Muscle of leg (tissue), 11 donors: Measurements from ENCODE around the gene SIX3. TPM values are rescaled to one million over a fixed set of nuclear protein-coding genes. Genes with fewer than 3 reads are reported as not detected.

Experiments
- DNase-seq: peaks from one replicate; pipeline ENCODE4 v3.0.0; 2013
- H3K27ac ChIP-seq: one replicate; pipeline ENCODE4 v1.5.1; 2013; ENCODE audit warnings: mild to moderate bottlenecking, low read length, control low read depth
- H3K27me3 ChIP-seq: one replicate; pipeline ENCODE4 v1.6.1; 2013; ENCODE audit warnings: low read length; ENCODE audit not compliant: control insufficient read depth, insufficient read depth
- H3K36me3 ChIP-seq: one replicate; pipeline ENCODE4 v1.6.1; 2013; ENCODE audit warnings: low read length; ENCODE audit not compliant: control insufficient read depth, insufficient read depth
- H3K4me1 ChIP-seq: one replicate; pipeline ENCODE4 v1.6.1; 2013; ENCODE audit warnings: low read length; ENCODE audit not compliant: control insufficient read depth, insufficient read depth
- H3K4me3 ChIP-seq: one replicate; pipeline ENCODE4 v1.5.1; 2013; ENCODE audit warnings: low read length, control low read depth
- H3K9me3 ChIP-seq: replicated peaks from 2 replicates; pipeline ENCODE4 v1.6.1; 2013; ENCODE audit warnings: low read depth, low read length; ENCODE audit not compliant: control insufficient read depth
- WGBS: methylation state at CpG from one replicate; pipeline ENCODE4 v1.1.5; 2013; ENCODE audit warnings: missing lambda C conversion rate; ENCODE audit not compliant: insufficient coverage; 5-methylcytosine and 5-hydroxymethylcytosine counted together
- polyA plus RNA-seq, 8 donors: library from polyadenylated mRNA; unstranded; fragments of 120-200 nt; gene quantifications; one replicate each; pipeline versions ENCODE4 v1.2.1 to v1.2.3, GENCODE V29; 2013; ENCODE audit warnings: inconsistent platforms in 1 of 8, low replicate concordance in 1 of 8; ENCODE audit not compliant: insufficient read length in 8 of 8, insufficient read depth in 1 of 8
- total RNA-seq: library from RNA; stranded (reverse); fragments of 120-200 nt; gene quantifications from one replicate; pipeline ENCODE4 v1.2.4, GENCODE V29; 2013

Gene SIX3
- total and polyA plus RNA-seq, 9 donors: 0.04 to 0.06 TPM; not detected in 7

DNA sequence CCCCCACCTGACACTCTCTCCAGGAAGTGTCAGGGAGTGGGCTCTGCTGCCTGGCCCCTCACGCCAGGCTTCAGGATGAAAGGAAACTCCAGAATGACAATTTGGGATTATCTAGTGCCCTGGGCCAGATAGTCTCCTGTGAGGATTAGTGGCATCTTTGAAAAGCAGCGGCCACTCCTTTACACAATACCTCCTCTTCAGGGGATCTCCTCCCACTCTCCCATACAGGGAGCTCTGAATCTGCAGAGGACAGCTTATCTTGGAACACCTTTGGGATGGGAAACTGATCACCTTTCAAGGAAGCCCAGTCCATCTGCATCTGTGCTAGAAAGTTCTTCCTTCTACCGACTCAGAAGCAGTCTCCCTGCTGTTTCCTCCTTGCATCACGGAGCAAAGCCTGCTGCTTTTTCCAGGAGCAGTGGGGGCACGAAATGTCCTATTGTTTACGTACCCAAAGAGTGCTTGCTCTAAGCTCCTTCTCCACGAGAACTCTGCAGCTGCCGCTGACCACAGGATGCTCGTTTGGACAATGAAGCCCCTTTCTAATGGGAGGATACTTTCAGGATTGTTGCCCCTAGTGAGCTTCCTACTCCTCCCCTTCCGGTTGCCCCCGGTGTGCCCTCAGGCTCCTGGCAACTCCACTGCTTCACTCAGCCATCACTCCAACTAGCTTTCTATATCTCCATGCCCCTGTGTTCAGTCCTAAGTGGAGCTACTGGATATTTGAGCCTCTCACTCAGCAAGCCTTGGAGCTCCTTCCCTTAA lies 31.5 kb downstream of the SIX3 start:
- 23% methylated on average over 6 of the region's 11 CpGs for WGBS
- Histone ChIP-seq H3K4me3 (no peak overlapping the region), H3K27me3 (peaks cover 18% of the 10 kb centered on the region)

GRCh38 chr2:44974064-44974715 lies 32.7 kb downstream of the SIX3 start:
- no peak overlapping the region for H3K27ac ChIP-seq
- peaks cover 18% of the 10 kb centered on the region for H3K27me3 ChIP-seq
- no peak for DNase-seq
- 20% methylated on average over 2 of the region's 6 CpGs for WGBS
- no peak overlapping the region for H3K4me3 ChIP-seq
- no peaks in the 10 kb centered on the region for H3K9me3 ChIP-seq
- H3K36me3 ChIP-seq: no peaks in the 10 kb centered on the region
- H3K4me1 ChIP-seq: peaks cover 12% of the 10 kb centered on the region

More for the DNA sequence above, 31.5 kb downstream of the SIX3 start:
- H3K9me3 ChIP-seq: no peaks in the 10 kb centered on the region
- peaks cover 12% of the 10 kb centered on the region for H3K4me1 ChIP-seq
- DNase-seq: no peak
- H3K27ac ChIP-seq: no peak overlapping the region
- H3K36me3 ChIP-seq: no peaks in the 10 kb centered on the region

DNA sequence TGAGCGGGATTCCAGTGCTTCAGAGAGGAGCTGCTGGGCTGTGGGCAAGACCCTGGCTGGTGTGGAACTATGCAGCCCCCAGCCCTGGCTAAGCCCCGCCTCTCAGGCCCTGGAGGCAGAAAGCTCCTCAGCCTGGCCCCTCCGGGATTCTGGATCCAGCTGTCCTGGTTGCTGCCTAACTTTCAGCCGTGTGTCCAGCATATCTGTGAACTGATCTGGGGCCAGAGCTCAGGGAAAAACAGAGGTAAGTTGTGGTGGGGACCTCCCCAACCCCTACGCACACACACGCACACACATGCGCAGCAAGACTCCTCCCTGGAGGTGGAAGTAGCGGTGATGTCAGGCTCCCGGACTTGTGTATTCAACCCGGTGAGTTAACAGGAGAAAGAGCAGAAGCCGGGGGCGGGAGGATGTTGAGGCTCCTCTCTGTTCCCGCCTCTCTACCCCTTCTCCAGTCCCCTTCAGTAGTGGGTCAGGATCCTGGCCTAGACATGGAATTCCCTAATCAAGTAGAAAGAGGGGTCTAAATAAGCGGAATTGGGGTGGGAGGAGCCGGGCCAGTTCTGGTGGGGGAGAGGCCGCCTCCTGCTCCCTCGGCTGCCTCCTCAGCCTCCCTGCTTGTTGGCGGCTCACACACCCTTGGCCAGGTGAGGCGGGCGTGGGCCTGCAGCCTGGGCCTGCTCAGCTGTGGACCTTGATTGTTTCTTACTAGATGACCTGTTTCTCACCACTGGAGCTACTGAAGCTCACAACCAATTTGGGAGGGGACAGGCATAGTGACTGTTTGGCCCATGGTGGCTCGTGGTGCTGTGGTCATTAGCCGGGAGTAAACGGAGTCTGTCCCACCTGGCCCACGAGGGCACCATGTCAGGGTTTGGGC lies 34.3 kb downstream of the SIX3 start:
- no peak overlapping the region for H3K4me3 ChIP-seq
- DNase-seq: no peak
- H3K27me3 ChIP-seq: peaks cover 21% of the 10 kb centered on the region
- H3K9me3 ChIP-seq: no peaks in the 10 kb centered on the region
- WGBS: 66% methylated on average over 10 of the region's 24 CpGs
- no peak overlapping the region for H3K27ac ChIP-seq
- peaks cover 11% of the 10 kb centered on the region for H3K4me1 ChIP-seq
- no peaks in the 10 kb centered on the region for H3K36me3 ChIP-seq

DNA sequence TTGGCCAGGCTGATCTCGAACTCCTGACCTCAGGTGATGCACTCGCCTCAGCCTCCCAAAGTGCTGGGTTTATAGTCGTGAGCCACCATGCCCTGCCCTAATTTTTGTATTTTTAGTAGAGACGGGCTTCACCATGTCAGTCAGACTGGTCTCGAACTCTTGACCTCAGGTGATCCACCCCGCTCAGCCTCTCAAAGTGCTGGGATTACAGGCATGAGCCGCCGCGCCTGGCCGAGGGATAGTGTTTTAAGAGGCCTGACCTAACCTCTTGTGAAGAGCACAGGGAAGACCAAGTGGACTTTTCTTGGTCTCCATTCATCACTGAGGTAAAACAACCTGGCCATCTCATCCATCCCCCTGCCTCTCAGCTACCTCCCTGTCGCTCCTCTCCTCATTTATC lies 38.1 kb downstream of the SIX3 start:
- 87% methylated on average over 9 of the region's 11 CpGs for WGBS
- Histone ChIP-seq H3K27ac (no peak overlapping the region), H3K27me3 (peaks cover 7% of the 10 kb centered on the region), H3K4me1 (peaks cover 2% of the 10 kb centered on the region), H3K4me3 (no peak overlapping the region), H3K9me3 (no peaks in the 10 kb centered on the region), H3K36me3 (no peaks in the 10 kb centered on the region)
- no peak for DNase-seq

GRCh38 chr2:44980751-44981713 lies 39.5 kb downstream of the SIX3 start:
- peaks cover 7% of the 10 kb centered on the region for H3K27me3 ChIP-seq
- DNase-seq: no peak
- H3K4me3 ChIP-seq: no peak overlapping the region
- no peaks in the 10 kb centered on the region for H3K36me3 ChIP-seq
- H3K27ac ChIP-seq: no peak overlapping the region
- H3K4me1 ChIP-seq: peaks cover 2% of the 10 kb centered on the region
- no peaks in the 10 kb centered on the region for H3K9me3 ChIP-seq
- WGBS: 48% methylated on average over 4 of the region's 9 CpGs

DNA sequence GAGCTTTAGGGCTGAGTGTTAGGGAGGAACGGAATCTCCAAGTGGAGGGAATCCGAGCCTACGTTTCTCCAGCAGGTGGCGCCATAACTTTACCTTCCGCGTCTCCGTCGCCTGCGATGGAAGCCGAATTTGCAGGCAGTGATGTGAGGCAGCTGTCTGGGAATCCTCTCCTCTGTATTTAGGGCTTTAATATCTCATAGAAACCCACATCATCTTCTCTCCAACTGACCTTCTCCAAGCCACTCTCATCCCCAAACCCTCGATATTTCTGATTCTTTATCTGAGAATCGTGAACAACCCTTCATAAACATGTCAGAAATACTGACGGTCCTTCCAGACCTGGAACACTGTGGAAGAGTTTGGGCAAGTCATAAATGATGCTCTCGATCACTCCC lies 40.2 kb downstream of the SIX3 start:
- H3K4me3 ChIP-seq: no peak overlapping the region
- 12% methylated on average over 11 of the region's 14 CpGs for WGBS
- H3K9me3 ChIP-seq: no peaks in the 10 kb centered on the region
- H3K27ac ChIP-seq: no peak overlapping the region
- H3K27me3 ChIP-seq: peaks cover 7% of the 10 kb centered on the region
- H3K36me3 ChIP-seq: no peaks in the 10 kb centered on the region
- H3K4me1 ChIP-seq: peaks cover 2% of the 10 kb centered on the region
- DNase-seq: peak; percentile 86

GRCh38 chr2:44983836-44984604 lies 42.5 kb downstream of the SIX3 start:
- WGBS: 75% methylated on average over 2 of the region's 9 CpGs
- Histone ChIP-seq H3K27ac (no peak overlapping the region), H3K36me3 (no peaks in the 10 kb centered on the region), H3K9me3 (peaks cover 11% of the 10 kb centered on the region), H3K27me3 (peaks cover 7% of the 10 kb centered on the region), H3K4me3 (no peak overlapping the region), H3K4me1 (peaks cover 2% of the 10 kb centered on the region)
- no peak for DNase-seq

DNA sequence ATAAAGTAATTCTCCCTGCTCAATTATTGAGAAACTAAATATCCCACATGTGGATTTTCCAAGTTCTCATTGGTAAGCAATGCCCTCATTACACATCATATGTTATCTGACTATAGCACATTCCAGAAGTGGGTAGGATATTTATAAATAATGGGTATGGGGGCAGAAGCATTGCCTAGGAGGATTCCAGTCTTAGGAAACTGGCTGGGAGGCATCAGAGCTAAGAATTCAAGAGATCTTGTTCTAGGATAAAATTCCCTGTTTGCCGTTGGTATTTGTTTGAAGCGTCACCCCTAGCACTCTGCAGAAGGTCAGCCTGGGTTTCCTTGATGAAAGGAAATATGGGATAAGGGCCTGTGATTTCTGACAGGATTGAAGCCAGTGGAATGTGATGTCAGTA lies 47.7 kb downstream of the SIX3 start:
- no peaks in the 10 kb centered on the region for H3K4me1 ChIP-seq
- H3K27me3 ChIP-seq: peaks cover 10% of the 10 kb centered on the region
- H3K27ac ChIP-seq: no peak overlapping the region
- no peak overlapping the region for H3K4me3 ChIP-seq
- H3K36me3 ChIP-seq: no peaks in the 10 kb centered on the region
- WGBS: 92% methylated on average over 2 of the region's 2 CpGs
- DNase-seq: no peak
- peaks cover 11% of the 10 kb centered on the region for H3K9me3 ChIP-seq

- H3K27me3 ChIP-seq: peaks cover 34% of the 10 kb centered on the region
Observed at GRCh38 chr2:44994377-44994776, 52.9 kb downstream of the SIX3 start.

More at GRCh38 chr2:44994377-44994776, 52.9 kb downstream of the SIX3 start:
- Histone ChIP-seq H3K27ac (no peak overlapping the region), H3K4me1 (no peaks in the 10 kb centered on the region), H3K4me3 (no peak overlapping the region), H3K9me3 (no peaks in the 10 kb centered on the region), H3K36me3 (no peaks in the 10 kb centered on the region)
- DNase-seq: no peak
- 75% methylated on average over 1 of the region's 1 CpG for WGBS
